Upper lobe of left lung (tissue), 6 donors: ENCODE results near the gene ARRB2. TPM values are rescaled to one million over a fixed set of nuclear protein-coding genes. Genes with fewer than 3 reads are reported as not detected.

ENCODE experiments used
- ATAC-seq, 2 donors: fragments of 200-7000 bp; cut with Tn5 transposase; one replicate each; pipeline ENCODE4 v1.9.1; 2022; ENCODE audit warnings: mild to moderate bottlenecking in 2 of 2, moderate library complexity in 2 of 2; ENCODE audit not compliant: low FRiP score in 2 of 2
- DNase-seq, 2 donors: peaks; one replicate each; pipeline ENCODE4 v3.0.0-alpha.2; 2019 to 2020
- H3K27ac ChIP-seq, 4 donors: fragments of 200-600 bp; sonication (generic); one replicate each; pipeline ENCODE4 v1.5.1; 2016 to 2019
- H3K27me3 ChIP-seq, 4 donors: fragments of 200-600 bp; sonication (generic); one replicate each; pipeline ENCODE4 v1.5.1; 2017 to 2019
- H3K36me3 ChIP-seq, 4 donors: fragments of 200-600 bp; sonication (generic); one replicate each; pipeline ENCODE4 v1.5.1; 2016 to 2019
- H3K4me1 ChIP-seq, 4 donors: fragments of 200-600 bp; sonication (generic); one replicate each; pipeline ENCODE4 v1.5.1; 2018 to 2019
- H3K4me3 ChIP-seq, 4 donors: fragments of 200-600 bp; sonication (generic); one replicate each; pipeline ENCODE4 v1.5.1; 2017 to 2019; ENCODE audit warnings: mild to moderate bottlenecking in 2 of 4, moderate library complexity in 1 of 4
- H3K9me3 ChIP-seq, 4 donors: fragments of 200-600 bp; sonication (generic); one replicate each; pipeline ENCODE4 v1.5.1; 2018 to 2019
- EP300 ChIP-seq, 4 donors: sonication (generic); formaldehyde crosslinking; IDR thresholded peaks; one replicate each; pipeline ENCODE4 v1.5.1; 2017; ENCODE audit warnings: antibody characterized with exemption in 4 of 4, control low read depth in 2 of 4
- POLR2A ChIP-seq, 4 donors: fragments of 450-650 bp; IDR thresholded peaks; one replicate each; pipeline ENCODE4 v1.5.1; 2016 to 2017; ENCODE audit warnings: antibody characterized with exemption in 4 of 4, mild to moderate bottlenecking in 2 of 4
- POLR2AphosphoS5 ChIP-seq, 2 donors: sonication (generic); formaldehyde crosslinking; IDR thresholded peaks; one replicate each; pipeline ENCODE4 v1.5.1; 2017; ENCODE audit warnings: antibody characterized with exemption in 2 of 2
- WGBS, 2 donors: methylation state at CpG; one replicate each; pipeline ENCODE4 v1.1.5; 2017 to 2018; 5-methylcytosine and 5-hydroxymethylcytosine counted together
- total RNA-seq, 6 donors: library from RNA; depleted of rRNA in 4 of 6; stranded (reverse); fragments of >200 nt in 4 of 6; gene quantifications; one replicate each; pipeline versions ENCODE4 v1.1.0 to v1.2.1, GENCODE V29; 2016 to 2021
- TF ChIP-seq, protein P1 (sequence below), 6 experiments: fragments of 450-650 bp in 4 of 6; fragments of 200-600 bp in 2 of 6; sonication (generic) in 2 of 6; IDR thresholded peaks; one replicate each; pipeline ENCODE4 v1.5.1; 2016 to 2019; ENCODE audit warnings: antibody characterized with exemption in 6 of 6
- donor health status: DM: no; HTN: no; CAD: no; lungs with moderate emphysema.
- donor health status: DM: no; HTN: yes; CAD: no; lungs with severe emphysema.

ARRB2 gene
- total RNA-seq, 6 donors from 2014 or later, result 67.3 to 336 (median 176) TPM

DNA sequence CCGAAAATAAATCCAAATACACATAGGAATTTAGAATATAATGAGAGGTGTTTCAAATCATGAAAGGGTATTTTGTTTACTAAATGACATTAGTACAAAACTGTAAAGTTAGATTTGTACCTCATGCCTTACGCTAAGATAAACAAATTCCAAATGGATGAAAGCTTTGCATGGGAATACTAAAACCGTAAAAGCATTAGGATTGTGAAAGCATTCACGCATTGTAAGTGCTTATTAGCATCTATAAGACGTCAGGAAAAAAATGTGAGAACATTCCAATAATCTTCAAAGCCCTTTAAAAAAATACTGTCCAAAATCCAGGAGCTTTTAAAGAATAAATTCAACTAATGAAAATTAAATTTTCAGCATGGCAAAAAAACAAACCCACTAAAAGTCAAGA, 44.1 kb upstream of the ARRB2 start:
- TF ChIP-seq EP300 (IDR thresholded peaks at IDR 0.05), result no peak
- TF ChIP-seq, protein P1, sequence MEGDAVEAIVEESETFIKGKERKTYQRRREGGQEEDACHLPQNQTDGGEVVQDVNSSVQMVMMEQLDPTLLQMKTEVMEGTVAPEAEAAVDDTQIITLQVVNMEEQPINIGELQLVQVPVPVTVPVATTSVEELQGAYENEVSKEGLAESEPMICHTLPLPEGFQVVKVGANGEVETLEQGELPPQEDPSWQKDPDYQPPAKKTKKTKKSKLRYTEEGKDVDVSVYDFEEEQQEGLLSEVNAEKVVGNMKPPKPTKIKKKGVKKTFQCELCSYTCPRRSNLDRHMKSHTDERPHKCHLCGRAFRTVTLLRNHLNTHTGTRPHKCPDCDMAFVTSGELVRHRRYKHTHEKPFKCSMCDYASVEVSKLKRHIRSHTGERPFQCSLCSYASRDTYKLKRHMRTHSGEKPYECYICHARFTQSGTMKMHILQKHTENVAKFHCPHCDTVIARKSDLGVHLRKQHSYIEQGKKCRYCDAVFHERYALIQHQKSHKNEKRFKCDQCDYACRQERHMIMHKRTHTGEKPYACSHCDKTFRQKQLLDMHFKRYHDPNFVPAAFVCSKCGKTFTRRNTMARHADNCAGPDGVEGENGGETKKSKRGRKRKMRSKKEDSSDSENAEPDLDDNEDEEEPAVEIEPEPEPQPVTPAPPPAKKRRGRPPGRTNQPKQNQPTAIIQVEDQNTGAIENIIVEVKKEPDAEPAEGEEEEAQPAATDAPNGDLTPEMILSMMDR (IDR thresholded peaks at IDR 0.05), result no peak
- no peak overlapping the region for H3K27ac ChIP-seq
- DNase-seq, result no peak
- ATAC-seq, result no peak
- no peaks in the 10 kb centered on the region for H3K9me3 ChIP-seq
- H3K36me3 ChIP-seq, result peaks cover 0 to 13% (median 6%) of the 10 kb centered on the region in 4 donors
- WGBS, 2 donors, result 62 to 64% methylated on average over 5 of the region's 5 CpGs
- H3K27me3 ChIP-seq, result no peaks in the 10 kb centered on the region
- no peaks in the 10 kb centered on the region for H3K4me1 ChIP-seq
- no peak overlapping the region for H3K4me3 ChIP-seq

DNA sequence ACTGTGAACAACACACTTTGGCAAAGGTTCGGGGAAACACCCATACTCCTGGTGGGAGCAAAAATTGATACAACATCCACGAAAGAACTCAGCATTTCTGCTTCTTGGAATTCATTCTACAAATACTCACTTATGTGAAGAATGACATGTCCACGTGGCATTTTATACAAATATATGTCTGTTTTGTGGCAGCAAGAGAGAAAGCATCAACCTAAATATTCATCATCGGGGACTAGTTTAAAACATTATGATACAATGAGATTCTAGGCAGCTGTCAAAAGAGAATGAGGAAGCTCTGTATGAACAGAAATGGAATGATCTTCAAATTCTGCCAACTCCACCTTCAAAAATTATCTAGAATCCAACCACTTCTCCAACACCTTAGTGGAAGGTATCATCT, 43.3 kb upstream of the ARRB2 start:
- H3K4me3 ChIP-seq, result no peak overlapping the region
- peaks cover 5 to 21% (median 13%) of the 10 kb centered on the region in 4 donors for H3K36me3 ChIP-seq
- no peaks in the 10 kb centered on the region for H3K9me3 ChIP-seq
- 77 to 81% methylated on average over 4 of the region's 4 CpGs for WGBS, 2 donors
- H3K27me3 ChIP-seq, result no peaks in the 10 kb centered on the region
- TF ChIP-seq, protein P1 (IDR thresholded peaks at IDR 0.05), result no peak
- no peak for TF ChIP-seq EP300 (IDR thresholded peaks at IDR 0.05)
- no peak for TF ChIP-seq POLR2AphosphoS5 (IDR thresholded peaks at IDR 0.05)
- no peak for TF ChIP-seq POLR2A (IDR thresholded peaks at IDR 0.05)
- ATAC-seq (no peak), DNase-seq (no peak)
- H3K27ac ChIP-seq, result no peak overlapping the region
- no peaks in the 10 kb centered on the region for H3K4me1 ChIP-seq

DNA sequence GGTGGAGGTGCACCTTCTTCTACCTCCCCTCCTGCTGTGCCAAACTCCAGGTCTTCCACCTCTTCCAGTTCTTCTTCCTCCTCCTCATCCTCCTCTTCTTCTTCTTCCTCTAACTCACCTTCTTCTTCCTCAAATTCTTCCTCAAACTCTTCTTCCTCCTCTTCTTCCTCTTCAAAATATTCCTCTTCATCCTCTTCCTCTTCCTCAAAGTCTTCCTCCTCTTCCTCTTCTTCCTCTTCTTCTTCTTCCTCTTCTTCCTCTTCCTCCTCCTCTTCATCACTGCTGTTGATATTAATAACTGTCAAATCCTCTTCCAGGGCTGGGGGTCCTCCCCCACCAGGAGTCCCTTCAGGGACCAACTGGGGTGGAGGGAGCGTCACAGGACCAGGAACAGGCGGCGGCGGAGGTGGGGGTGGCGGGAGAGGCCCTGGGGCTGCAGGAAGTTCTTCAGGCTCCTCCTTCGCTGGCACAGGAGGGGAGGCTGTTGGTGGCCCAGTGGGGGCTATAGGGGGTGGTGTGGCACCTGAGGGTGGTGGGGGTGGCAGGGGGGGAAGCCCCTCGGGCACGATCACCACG, 38.3 kb upstream of the ARRB2 start:
- Histone ChIP-seq H3K9me3 (no peaks in the 10 kb centered on the region), H3K27ac (no peak overlapping the region), H3K4me3 (no peak overlapping the region), H3K27me3 (no peaks in the 10 kb centered on the region), H3K36me3 (peaks cover 23 to 71% (median 63%) of the 10 kb centered on the region in 4 donors), H3K4me1 (no peaks in the 10 kb centered on the region)
- TF ChIP-seq POLR2AphosphoS5 (IDR thresholded peaks at IDR 0.05) (no peak), POLR2A (IDR thresholded peaks at IDR 0.05) (no peak), EP300 (IDR thresholded peaks at IDR 0.05) (no peak)
- TF ChIP-seq, protein P1 (IDR thresholded peaks at IDR 0.05), result no peak
- DNase-seq, result no peak
- WGBS, 2 donors, result 88 to 98% methylated on average over 6 to 9 of the region's 9 CpGs
- ATAC-seq, result no peak

DNA sequence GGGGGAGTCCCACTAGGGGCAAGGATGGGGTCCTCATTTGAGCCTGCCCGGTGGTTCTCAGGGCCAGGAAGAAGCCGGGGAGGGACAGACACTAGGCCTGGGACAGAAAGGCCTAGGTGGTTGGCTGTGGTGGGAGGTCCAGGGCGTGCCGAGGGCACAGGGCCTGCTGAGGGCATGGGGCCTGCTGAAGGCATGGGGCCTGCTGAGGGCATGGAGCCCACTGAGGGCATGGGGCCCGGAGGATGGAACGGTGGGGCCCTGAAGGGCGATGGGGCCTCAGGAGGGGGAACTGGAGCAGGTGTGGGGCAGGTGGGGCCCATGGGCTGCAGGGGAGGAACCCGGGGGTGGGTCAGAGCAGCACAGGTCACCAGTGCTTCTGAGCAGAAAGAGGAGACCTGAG, 37.7 kb upstream of the ARRB2 start:
- Histone ChIP-seq H3K9me3 (no peaks in the 10 kb centered on the region), H3K36me3 (peaks cover 23 to 71% (median 68%) of the 10 kb centered on the region in 4 donors), H3K27me3 (no peaks in the 10 kb centered on the region), H3K4me3 (no peak overlapping the region), H3K27ac (no peak overlapping the region), H3K4me1 (no peaks in the 10 kb centered on the region)
- TF ChIP-seq, protein P1 (IDR thresholded peaks at IDR 0.05), result no peak
- TF ChIP-seq POLR2A (IDR thresholded peaks at IDR 0.05), result no peak
- TF ChIP-seq POLR2AphosphoS5 (IDR thresholded peaks at IDR 0.05), result no peak
- TF ChIP-seq EP300 (IDR thresholded peaks at IDR 0.05), result no peak
- peak in 1 of 2 donors; percentile 74 for DNase-seq
- no peak for ATAC-seq
- 91 to 92% methylated on average over 8 of the region's 8 CpGs for WGBS, 2 donors

DNA sequence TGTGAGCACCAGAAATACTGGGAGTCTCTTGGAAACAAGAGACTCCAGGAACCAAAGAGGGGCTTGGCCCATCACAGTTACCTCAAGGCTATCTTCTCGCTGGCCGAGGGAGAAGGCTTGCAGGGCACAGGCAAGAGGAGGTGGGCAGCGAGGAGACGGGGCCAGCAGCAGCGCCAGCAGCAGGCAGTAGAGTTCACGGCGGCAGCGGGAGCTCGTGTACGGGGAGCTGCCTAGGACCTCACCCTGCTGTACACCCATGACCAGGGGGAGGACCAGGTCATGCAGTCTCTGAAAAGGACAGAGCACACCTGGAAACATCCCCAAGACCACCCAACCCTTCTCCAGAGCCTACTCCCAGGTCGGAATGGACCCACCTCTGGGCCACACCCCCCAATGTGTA, 37.3 kb upstream of the ARRB2 start:
- H3K4me1 ChIP-seq, result peaks cover 0 to 2% (median under 1%) of the 10 kb centered on the region in 4 donors
- TF ChIP-seq POLR2A (IDR thresholded peaks at IDR 0.05) (no peak), EP300 (IDR thresholded peaks at IDR 0.05) (no peak), POLR2AphosphoS5 (IDR thresholded peaks at IDR 0.05) (no peak)
- TF ChIP-seq, protein P1 (IDR thresholded peaks at IDR 0.05), result no peak
- no peak for DNase-seq
- no peak overlapping the region for H3K4me3 ChIP-seq
- no peaks in the 10 kb centered on the region for H3K9me3 ChIP-seq
- ATAC-seq, result no peak
- H3K36me3 ChIP-seq, result peaks cover 23 to 72% (median 70%) of the 10 kb centered on the region in 4 donors
- no peaks in the 10 kb centered on the region for H3K27me3 ChIP-seq
- H3K27ac ChIP-seq, result no peak overlapping the region
- WGBS, 2 donors, result 82 to 88% methylated on average over 6 to 11 of the region's 11 CpGs
